Kidney (tissue), 14 donors: ENCODE measurements around the gene SOX2. TPM values are rescaled to one million over a fixed set of nuclear protein-coding genes. Genes with fewer than 3 reads are reported as not detected.
A peak's percentile ranks its signal among the peaks of the same experiment; 100 is the strongest.

Source experiments
- DNase-seq, 5 donors: peaks; one replicate each; pipeline ENCODE4 v3.0.0-alpha.2; 2013 to 2020
- FAIRE-seq: peaks from 2 replicates; lab custom pipeline; 2012; peaks lifted over from hg19 to GRCh38; lab: Jason Lieb, UNC
- H3K27ac ChIP-seq, 2 donors: one replicate each; pipeline ENCODE4 v1.7.0; 2013; ENCODE audit warnings: low read depth in 2 of 2, low read length in 2 of 2, inconsistent platforms in 1 of 2
- H3K27me3 ChIP-seq: one replicate; pipeline ENCODE4 v1.7.1; 2013; ENCODE audit warnings: low read length, inconsistent platforms; ENCODE audit not compliant: control insufficient read depth, insufficient read depth
- H3K36me3 ChIP-seq, 3 donors: one replicate each; pipeline versions ENCODE4 v1.7.0 to v1.7.1; 2013; ENCODE audit warnings: low read length in 3 of 3, control low read depth in 1 of 3, inconsistent platforms in 1 of 3; ENCODE audit not compliant: insufficient read depth in 3 of 3, control insufficient read depth in 2 of 3
- H3K4me1 ChIP-seq, 3 donors: one replicate each; pipeline versions ENCODE4 v1.7.0 to v1.7.1; 2013; ENCODE audit warnings: low read length in 3 of 3, inconsistent platforms in 1 of 3, low read depth in 1 of 3; ENCODE audit not compliant: control insufficient read depth in 2 of 3, insufficient read depth in 2 of 3
- H3K4me3 ChIP-seq, 3 donors: one replicate each; pipeline versions ENCODE4 v1.7.0 to v1.8.1; 2013; ENCODE audit warnings: low read length in 3 of 3, control low read depth in 1 of 3, inconsistent platforms in 1 of 3
- H3K9ac ChIP-seq, 3 donors: one replicate each; pipeline versions ENCODE4 v1.7.0 to v1.7.1; 2013; ENCODE audit warnings: low read length in 3 of 3, control low read depth in 1 of 3, inconsistent platforms in 1 of 3
- H3K9me3 ChIP-seq, 3 donors: one replicate each; pipeline versions ENCODE4 v1.7.0 to v1.7.1; 2013; ENCODE audit warnings: low read length in 3 of 3, control low read depth in 1 of 3, inconsistent platforms in 1 of 3; ENCODE audit not compliant: control insufficient read depth in 2 of 3, insufficient read depth in 1 of 3
- CTCF ChIP-seq: IDR thresholded peaks from 3 replicates; pipeline ENCODE4 v1.5.1; 2012; ENCODE audit warnings: mild to moderate bottlenecking, moderate library complexity, borderline replicate concordance; ENCODE audit not compliant: insufficient read depth; ENCODE audit errors: extremely low read depth
- intact Hi-C: fragments of 100-400 bp; cut with DNase I; formaldehyde crosslinking; loops from one replicate; pipeline ENCODE4 v1.11.1; 2022
- polyA plus RNA-seq: library from polyadenylated mRNA; stranded (reverse); fragments of 350-450 nt; fragmentation: Illumina TruSeq; extraction: RNeasy Lipid Tissue Mini Kit (QIAGEN cat#74804); gene quantifications from one replicate; pipeline ENCODE4 v1.2.3, GENCODE V29; 2014; ENCODE audit warnings: low read depth, low replicate concordance; ENCODE audit not compliant: insufficient read depth
- total RNA-seq: library from RNA; stranded (reverse); fragmentation: NEBNext Ultra II Directional; extraction: Animal tissue kit (Norgen Biotek cat#: 25700); gene quantifications from one replicate; pipeline ENCODE4 v1.2.1, GENCODE V29; 2021
- donor health status: control.
- donor health status: control.
- donor health status: control.
- donor health status: control.
- donor health status: control.
- donor health status: DM: yes; HTN: yes; CAD: no.
- donor health status: Normal renal cell carcinoma (clear cell type).

SOX2 gene
- total and polyA plus RNA-seq, 2 donors from 2014 or later: 0.13 TPM; not detected in 1

GRCh38 chr3:181695661-181696491 is 15.8 kb upstream of the SOX2 start:
- Histone ChIP-seq H3K4me1 (peaks cover 0 to 7% (median 4%) of the 10 kb centered on the region in 3 donors), H3K27me3 (peaks cover 52% of the 10 kb centered on the region), H3K27ac (no peak overlapping the region), H3K4me3 (peak overlapping the region in 2 of 3 donors; percentile 25 to 32), H3K9me3 (no peaks in the 10 kb centered on the region), H3K9ac (no peak overlapping the region), H3K36me3 (no peaks in the 10 kb centered on the region)
- intact Hi-C loops: no loop called here
- FAIRE-seq (no peak), DNase-seq (peak in 2 of 5 donors; percentile 55 to 57)
- no peak for TF ChIP-seq CTCF

- no peaks in the 10 kb centered on the region for H3K9me3 ChIP-seq
- H3K4me1 ChIP-seq: peaks cover 0 to 7% (median 4%) of the 10 kb centered on the region in 3 donors
- peaks cover 54% of the 10 kb centered on the region for H3K27me3 ChIP-seq
- no peaks in the 10 kb centered on the region for H3K36me3 ChIP-seq
- H3K27ac ChIP-seq: no peak overlapping the region
- H3K9ac ChIP-seq: no peak overlapping the region
- intact Hi-C loops: no loop called here
- no peak for FAIRE-seq
- DNase-seq: peak in 1 of 5 donors; percentile 7
- no peak overlapping the region for H3K4me3 ChIP-seq
- no peak for TF ChIP-seq CTCF
Observed at GRCh38 chr3:181696626-181697230, 15.0 kb upstream of the SOX2 start.

GRCh38 chr3:181698263-181698954 is 13.3 kb upstream of the SOX2 start:
- no peak for FAIRE-seq
- peaks cover 65% of the 10 kb centered on the region for H3K27me3 ChIP-seq
- no peak overlapping the region for H3K9ac ChIP-seq
- H3K4me3 ChIP-seq: no peak overlapping the region
- intact Hi-C loops: no loop called here
- TF ChIP-seq CTCF: no peak
- peak in 1 of 5 donors; percentile 4 for DNase-seq
- H3K4me1 ChIP-seq: peaks cover 0 to 7% (median 4%) of the 10 kb centered on the region in 3 donors
- H3K36me3 ChIP-seq: no peaks in the 10 kb centered on the region
- no peak overlapping the region for H3K27ac ChIP-seq
- no peaks in the 10 kb centered on the region for H3K9me3 ChIP-seq
